MM.1S (cell line): ENCODE measurements around the gene HPGDS.

Experiments used
- DNase-seq: peaks from one replicate; pipeline ENCODE4 v3.0.0-alpha.2; 2015
- H2AFZ ChIP-seq: fragments of 300-600 bp; sonication (generic); 2 replicates; pipeline ENCODE4 v1.6.0; 2016; ENCODE audit warnings: antibody characterized with exemption, low read length
- H3F3A ChIP-seq: fragments of 300-600 bp; sonication (generic); 2 replicates; pipeline ENCODE4 v1.6.1; 2016; ENCODE audit warnings: mild to moderate bottlenecking, antibody characterized with exemption, low read length, moderate library complexity, mixed read lengths; ENCODE audit not compliant: insufficient read depth
- H3K27ac ChIP-seq: fragments of 300-600 bp; sonication (generic); 2 replicates; pipeline ENCODE4 v1.5.1; 2016; ENCODE audit warnings: mild to moderate bottlenecking, low read length
- H3K27me3 ChIP-seq: fragments of 300-600 bp; sonication (generic); replicated peaks from 2 replicates; pipeline ENCODE4 v1.6.0; 2016; ENCODE audit warnings: low read length; ENCODE audit not compliant: insufficient read depth
- H3K36me3 ChIP-seq: fragments of 300-600 bp; sonication (generic); replicated peaks from 2 replicates; pipeline ENCODE4 v1.6.1; 2016; ENCODE audit warnings: mild to moderate bottlenecking, low read length, mixed read lengths; ENCODE audit not compliant: insufficient read depth
- H3K4me1 ChIP-seq: fragments of 300-600 bp; sonication (generic); 2 replicates; pipeline ENCODE4 v1.6.1; 2016; ENCODE audit warnings: low read length, mixed read lengths
- H3K4me2 ChIP-seq: fragments of 300-600 bp; sonication (generic); 2 replicates; pipeline ENCODE4 v1.6.0; 2016; ENCODE audit warnings: low read depth, low read length
- H3K4me3 ChIP-seq: fragments of 300-600 bp; sonication (generic); 2 replicates; pipeline ENCODE4 v1.5.1; 2016; ENCODE audit warnings: low read length, mixed read lengths
- H3K79me2 ChIP-seq: fragments of 300-600 bp; sonication (generic); 2 replicates; pipeline ENCODE4 v1.6.1; 2016; ENCODE audit warnings: mixed run types, low read length, mixed read lengths
- H3K9ac ChIP-seq: fragments of 300-600 bp; sonication (generic); 2 replicates; pipeline ENCODE4 v1.6.1; 2016; ENCODE audit warnings: low read length, mixed read lengths
- H3K9me2 ChIP-seq: fragments of 300-600 bp; sonication (generic); replicated peaks from 2 replicates; pipeline ENCODE4 v1.6.1; 2016; ENCODE audit warnings: mild to moderate bottlenecking, low read length, mixed read lengths; ENCODE audit not compliant: insufficient read depth
- H3K9me3 ChIP-seq: fragments of 300-600 bp; sonication (generic); replicated peaks from 2 replicates; pipeline ENCODE4 v1.6.1; 2016; ENCODE audit warnings: mild to moderate bottlenecking, low read length, mixed read lengths; ENCODE audit not compliant: insufficient read depth
- H4K20me1 ChIP-seq: fragments of 300-600 bp; sonication (generic); 2 replicates; pipeline ENCODE4 v1.6.1; 2016; ENCODE audit warnings: mild to moderate bottlenecking, low read length, moderate library complexity, mixed read lengths; ENCODE audit not compliant: insufficient read depth
- CTCF ChIP-seq: fragments of 300-600 bp; sonication (generic); IDR thresholded peaks from 2 replicates; pipeline ENCODE4 v1.5.1; 2016; ENCODE audit warnings: antibody characterized with exemption, low read length, mixed read lengths
- EZH2 ChIP-seq: fragments of 300-600 bp; sonication (generic); optimal IDR thresholded peaks from 2 replicates; pipeline ENCODE3; 2017; ENCODE audit warnings: low read depth, mild to moderate bottlenecking, antibody characterized with exemption, low read length, mixed read lengths
- EZH2phosphoT487 ChIP-seq: fragments of 300-600 bp; sonication (generic); IDR thresholded peaks from 2 replicates; pipeline ENCODE4 v1.6.1; 2018; ENCODE audit warnings: antibody characterized with exemption, low read length

The HPGDS gene

GRCh38 chr4:94334962-94335361, 7.7 kb downstream of the HPGDS start:
- no peaks in the 10 kb centered on the region for H3K79me2 ChIP-seq
- H3K27ac ChIP-seq: no peak overlapping the region
- no peak overlapping the region for H3K9ac ChIP-seq
- no peaks in the 10 kb centered on the region for H3F3A ChIP-seq
- no peaks in the 10 kb centered on the region for H3K4me1 ChIP-seq
- H4K20me1 ChIP-seq: no peaks in the 10 kb centered on the region
- DNase-seq: no peak
- no peaks in the 10 kb centered on the region for H3K9me3 ChIP-seq
- no peak overlapping the region for H3K4me3 ChIP-seq
- H3K27me3 ChIP-seq: no peaks in the 10 kb centered on the region
- no peak overlapping the region for H3K4me2 ChIP-seq
- no peak overlapping the region for H2AFZ ChIP-seq
- H3K9me2 ChIP-seq: no peaks in the 10 kb centered on the region
- no peak for TF ChIP-seq CTCF
- no peak for TF ChIP-seq EZH2
- TF ChIP-seq EZH2phosphoT487: no peak
- no peaks in the 10 kb centered on the region for H3K36me3 ChIP-seq

- H3K4me1 ChIP-seq: no peaks in the 10 kb centered on the region
- no peak overlapping the region for H3K27ac ChIP-seq
- TF ChIP-seq CTCF: no peak
- no peak for DNase-seq
- no peak overlapping the region for H3K9ac ChIP-seq
- H3K36me3 ChIP-seq: no peaks in the 10 kb centered on the region
- no peaks in the 10 kb centered on the region for H3K9me3 ChIP-seq
- H4K20me1 ChIP-seq: no peaks in the 10 kb centered on the region
- H3K4me2 ChIP-seq: no peak overlapping the region
- no peaks in the 10 kb centered on the region for H3K79me2 ChIP-seq
- no peaks in the 10 kb centered on the region for H3K27me3 ChIP-seq
- H2AFZ ChIP-seq: no peak overlapping the region
- no peak overlapping the region for H3K4me3 ChIP-seq
- H3K9me2 ChIP-seq: no peaks in the 10 kb centered on the region
- H3F3A ChIP-seq: no peaks in the 10 kb centered on the region
Observed at GRCh38 chr4:94334476-94334875, 8.2 kb downstream of the HPGDS start.

- Histone ChIP-seq H3K4me1 (no peaks in the 10 kb centered on the region), H4K20me1 (no peaks in the 10 kb centered on the region), H3K79me2 (no peaks in the 10 kb centered on the region), H3K27ac (no peak overlapping the region), H3F3A (no peaks in the 10 kb centered on the region), H3K9ac (no peak overlapping the region), H3K9me2 (no peaks in the 10 kb centered on the region), H3K4me3 (no peak overlapping the region), H3K9me3 (no peaks in the 10 kb centered on the region), H3K27me3 (no peaks in the 10 kb centered on the region), H3K36me3 (no peaks in the 10 kb centered on the region), H3K4me2 (no peak overlapping the region), H2AFZ (no peak overlapping the region)
- TF ChIP-seq CTCF (no peak), EZH2 (no peak), EZH2phosphoT487 (no peak)
- no peak for DNase-seq
Observed at GRCh38 chr4:94333866-94334265, 8.8 kb downstream of the HPGDS start.
